Ishikawa (cell line): ENCODE data around the gene ERBB3.

ENCODE experiments used
- CEBPB ChIP-seq: IDR thresholded peaks from 2 replicates; pipeline ENCODE4 v1.6.1; 2012
- CREB1 ChIP-seq: IDR thresholded peaks from 2 replicates; pipeline ENCODE4 v1.6.1; 2012; ENCODE audit warnings: low read depth
- EGR1 ChIP-seq: IDR thresholded peaks from 2 replicates; pipeline ENCODE4 v1.6.1; 2012
- EP300 ChIP-seq: IDR thresholded peaks from 2 replicates; pipeline ENCODE4 v1.6.1; 2012; ENCODE audit warnings: borderline replicate concordance
- FOXM1 ChIP-seq: IDR thresholded peaks from 2 replicates; pipeline ENCODE4 v1.6.1; 2012; ENCODE audit warnings: low read depth, borderline replicate concordance
- MAX ChIP-seq: IDR thresholded peaks from 2 replicates; pipeline ENCODE4 v1.6.1; 2012
- NFIC ChIP-seq: IDR thresholded peaks from 2 replicates; pipeline ENCODE4 v1.6.1; 2012
- RAD21 ChIP-seq: IDR thresholded peaks from 2 replicates; pipeline ENCODE4 v1.6.1; 2012; ENCODE audit warnings: low read depth
- REST ChIP-seq: IDR thresholded peaks from 2 replicates; pipeline ENCODE4 v1.6.1; 2012; ENCODE audit warnings: low read depth, mild to moderate bottlenecking
- TAF1 ChIP-seq: IDR thresholded peaks from 2 replicates; pipeline ENCODE4 v1.6.1; 2012; ENCODE audit warnings: low read depth, mild to moderate bottlenecking
- TCF12 ChIP-seq: IDR thresholded peaks from 2 replicates; pipeline ENCODE4 v1.6.1; 2012; ENCODE audit warnings: low read depth
- TEAD4 ChIP-seq: IDR thresholded peaks from 2 replicates; pipeline ENCODE4 v1.6.1; 2012
- USF1 ChIP-seq: IDR thresholded peaks from 2 replicates; pipeline ENCODE4 v1.6.1; 2012
- YY1 ChIP-seq: IDR thresholded peaks from 2 replicates; pipeline ENCODE4 v1.6.1; 2012; ENCODE audit warnings: low read depth
- ZBTB7A ChIP-seq: IDR thresholded peaks from 2 replicates; pipeline ENCODE4 v1.6.1; 2012; ENCODE audit warnings: low read depth

ERBB3 gene

DNA sequence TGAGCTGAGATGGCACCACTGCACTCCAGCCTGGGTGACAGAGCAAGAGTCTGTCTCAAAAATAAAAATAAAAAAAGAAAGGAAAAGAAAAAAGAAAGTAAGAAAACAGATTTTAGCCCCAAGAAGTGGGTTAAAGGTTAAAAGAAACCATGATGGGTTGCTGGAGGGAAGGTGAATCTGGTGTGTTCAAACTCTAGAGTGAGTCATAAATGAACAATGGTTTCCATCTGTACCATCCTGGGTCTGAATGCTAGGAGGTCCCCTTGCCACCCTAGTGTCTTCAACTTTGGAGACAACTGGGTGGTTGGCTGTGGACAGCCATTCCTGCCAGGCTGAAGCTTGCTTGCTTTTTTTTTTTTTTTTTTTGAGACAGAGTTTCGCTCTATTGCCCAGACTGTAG lies 39.8 kb upstream of the ERBB3 start:
- no peak for TF ChIP-seq EGR1
- no peak for TF ChIP-seq TCF12
- TF ChIP-seq FOXM1, result no peak
- no peak for TF ChIP-seq NFIC
- no peak for TF ChIP-seq TAF1
- TF ChIP-seq MAX, result no peak
- TF ChIP-seq CREB1, result no peak
- TF ChIP-seq ZBTB7A, result no peak
- no peak for TF ChIP-seq EP300

DNA sequence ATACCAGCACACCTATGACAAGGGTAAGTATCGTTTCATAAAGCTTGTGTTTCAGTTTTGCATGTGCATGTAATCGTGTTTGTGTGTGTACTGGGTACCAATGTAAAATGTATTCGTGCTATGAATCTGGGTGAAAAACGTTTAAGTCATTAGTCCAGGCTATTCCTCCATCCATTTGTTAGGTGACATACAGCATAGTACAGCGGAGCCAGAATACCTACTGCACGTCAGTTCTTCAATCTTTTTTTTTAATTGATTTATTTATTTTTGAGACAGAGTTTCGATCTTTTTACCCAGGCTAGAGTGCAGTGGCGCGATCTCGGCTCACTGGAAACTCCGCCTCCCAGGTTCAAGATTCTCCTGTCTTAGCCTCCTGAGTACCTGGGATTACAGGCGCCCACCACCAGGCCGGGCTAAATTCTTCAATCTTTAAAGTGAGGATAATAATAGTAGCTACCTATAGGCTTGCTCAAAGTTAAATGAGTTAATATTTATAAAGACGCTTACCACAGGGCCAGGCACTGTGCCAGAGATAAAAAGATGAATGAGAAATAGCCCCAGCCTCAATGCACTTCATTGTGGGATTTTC lies 38.9 kb upstream of the ERBB3 start:
- no peak for TF ChIP-seq USF1
- TF ChIP-seq FOXM1, result no peak
- TF ChIP-seq REST, result no peak

- TF ChIP-seq TCF12 (peak; percentile 89), CEBPB (no peak), YY1 (peak; percentile 88), EGR1 (no peak; the same call in 1 of the 2 replicates), FOXM1 (peak; percentile 78; the same call in 1 of the 2 replicates), TEAD4 (peak; percentile 5), EP300 (peak; percentile 64; the same call in 1 of the 2 replicates), USF1 (peak; percentile 47; the same call in 1 of the 2 replicates), CREB1 (peak; percentile 78), RAD21 (peak; percentile 85), TAF1 (peak; percentile 99), REST (no peak), ZBTB7A (no peak), MAX (peak; percentile 90), NFIC (peak; percentile 33; the same call in 1 of the 2 replicates)
Measured at GRCh38 chr12:56041552-56042429, 38.2 kb upstream of the ERBB3 start, which contains the start of gene RPS26. Gene RPS26, plus strand, starts transcription at chr12:56041918. Its CDS starts 249 bp downstream, at chr12:56042167.

DNA sequence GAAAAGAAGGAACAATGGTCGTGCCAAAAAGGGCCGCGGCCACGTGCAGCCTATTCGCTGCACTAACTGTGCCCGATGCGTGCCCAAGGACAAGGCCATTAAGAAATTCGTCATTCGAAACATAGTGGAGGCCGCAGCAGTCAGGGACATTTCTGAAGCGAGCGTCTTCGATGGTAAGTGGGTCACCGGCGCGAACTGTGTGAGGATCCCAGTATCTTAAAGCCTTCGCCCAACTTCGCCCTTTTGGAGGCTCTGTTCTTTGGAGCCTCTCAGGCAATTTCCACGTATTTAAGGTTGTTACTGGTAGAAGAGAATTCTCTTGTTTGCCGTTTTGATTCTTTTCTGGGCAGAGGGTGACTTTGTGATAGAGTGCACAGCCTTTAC lies 37.5 kb upstream of the ERBB3 start:
- TF ChIP-seq EP300, result 0 out of 2 replicates have a peak, but pooled peaks have one; percentile 14

DNA sequence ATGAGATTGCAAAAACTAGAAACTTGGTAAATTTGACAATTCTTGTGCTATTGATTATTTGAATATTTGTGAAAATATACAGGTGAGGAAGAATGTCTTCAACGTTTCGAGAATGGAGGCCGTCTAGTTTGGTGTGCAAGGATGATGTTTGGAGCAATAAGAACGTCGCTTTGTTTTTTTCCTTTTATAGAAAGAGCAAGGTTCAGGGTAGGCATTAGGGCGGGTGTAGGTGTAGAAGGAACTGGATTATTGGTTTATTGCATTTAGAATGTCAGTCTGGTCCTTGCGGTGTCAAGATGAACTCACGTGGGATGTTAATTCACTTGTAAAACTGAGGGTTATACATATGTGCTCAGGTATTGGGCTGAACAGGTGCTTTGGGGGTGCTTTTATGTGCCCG lies 37.1 kb upstream of the ERBB3 start:
- TF ChIP-seq REST (no peak), EP300 (no peak), MAX (no peak), TAF1 (no peak), EGR1 (no peak), TCF12 (no peak), CEBPB (no peak), YY1 (no peak), CREB1 (no peak), FOXM1 (no peak), ZBTB7A (no peak)
